ENCODE data around the gene FBLIM1.
A peak's percentile ranks its signal among the peaks of the same experiment; 100 is the strongest.

FBLIM1 gene

GRCh38 chr1:15758343-15758931 is at the start of gene FBLIM1:
Gene FBLIM1 (plus strand): TSS chr1:15758795. CDS start chr1:15764984, 6,189 bp downstream.
- TF ChIP-seq CTCF (IDR thresholded peaks at IDR 0.05; ENCODE audit: low read depth, low read length): no peak
- peak within 1 kb of the TSS; percentile 81 for H3K4me3 ChIP-seq (ENCODE audit: low read depth, low read length)

DNA sequence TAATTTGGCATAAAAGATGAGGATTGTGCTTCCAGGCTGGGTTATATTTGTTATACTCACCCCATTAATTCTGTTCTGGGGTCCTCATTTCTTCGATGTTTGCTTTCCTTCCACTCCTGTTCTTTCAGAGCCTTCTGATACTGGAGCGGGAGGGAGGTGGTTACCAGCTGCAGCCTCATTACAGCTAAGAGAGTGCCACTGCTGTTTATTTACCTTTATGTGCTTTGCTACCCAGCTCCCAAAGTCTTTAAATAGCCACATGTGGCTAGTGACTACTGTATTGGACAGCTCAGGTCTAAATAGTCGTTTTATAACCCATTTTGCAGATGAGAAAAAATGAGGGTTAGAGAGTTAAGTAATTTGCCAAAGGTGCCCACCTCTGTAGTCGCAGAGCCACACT is 49.4 kb upstream of the FBLIM1 start:
- no peak for TF ChIP-seq CTCF (IDR thresholded peaks at IDR 0.05; ENCODE audit: low read depth, low read length)

GRCh38 chr1:15712168-15712567 is 46.4 kb upstream of the FBLIM1 start:
- no peak for TF ChIP-seq CTCF (IDR thresholded peaks at IDR 0.05; ENCODE audit: low read depth, low read length)
- H3K4me3 ChIP-seq (ENCODE audit: low read depth, low read length): no peak overlapping the region

More for the DNA sequence above, 49.4 kb upstream of the FBLIM1 start:
- no peak overlapping the region for H3K4me3 ChIP-seq (ENCODE audit: low read depth, low read length)

GRCh38 chr1:15714406-15715136 is 44.0 kb upstream of the FBLIM1 start:
- H3K4me3 ChIP-seq (ENCODE audit: low read depth, low read length): no peak overlapping the region
- TF ChIP-seq CTCF (IDR thresholded peaks at IDR 0.05; ENCODE audit: low read depth, low read length): no peak

DNA sequence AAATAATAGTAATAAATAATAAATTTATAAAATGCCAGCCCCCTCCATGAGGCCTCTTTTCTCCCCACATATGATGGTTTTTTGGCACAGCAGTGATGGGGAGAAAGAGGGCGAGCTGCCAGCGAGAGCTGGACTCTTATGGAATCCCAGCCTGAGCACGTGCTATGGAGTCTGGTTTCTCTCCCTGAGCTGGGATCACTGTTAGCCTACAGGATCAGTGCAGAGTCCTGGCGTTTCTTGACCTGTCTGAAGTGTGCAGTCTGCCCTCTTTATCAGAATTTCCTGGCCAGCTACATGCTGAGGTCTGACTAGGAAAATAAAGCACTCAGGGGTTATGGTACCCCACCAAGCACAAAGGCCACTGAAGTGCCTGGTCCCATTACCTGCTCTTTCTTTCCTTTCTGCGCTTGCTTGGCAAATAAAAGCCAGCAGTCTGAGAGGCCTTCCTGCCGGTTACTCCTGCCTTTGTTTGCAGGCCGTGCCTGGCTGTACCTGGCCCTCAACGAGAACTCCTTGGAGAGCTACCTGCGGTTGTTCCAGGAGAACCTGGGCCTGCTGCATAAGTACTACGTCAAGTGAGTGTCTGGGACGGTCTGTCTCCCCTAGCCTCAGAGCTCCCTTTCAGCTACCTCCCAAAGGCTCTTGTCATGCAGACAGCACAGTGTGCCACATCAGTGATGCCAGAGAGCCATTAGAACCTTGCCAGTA is 41.0 kb upstream of the FBLIM1 start:
- no peak for TF ChIP-seq CTCF (IDR thresholded peaks at IDR 0.05; ENCODE audit: low read depth, low read length)
- no peak overlapping the region for H3K4me3 ChIP-seq (ENCODE audit: low read depth, low read length)

DNA sequence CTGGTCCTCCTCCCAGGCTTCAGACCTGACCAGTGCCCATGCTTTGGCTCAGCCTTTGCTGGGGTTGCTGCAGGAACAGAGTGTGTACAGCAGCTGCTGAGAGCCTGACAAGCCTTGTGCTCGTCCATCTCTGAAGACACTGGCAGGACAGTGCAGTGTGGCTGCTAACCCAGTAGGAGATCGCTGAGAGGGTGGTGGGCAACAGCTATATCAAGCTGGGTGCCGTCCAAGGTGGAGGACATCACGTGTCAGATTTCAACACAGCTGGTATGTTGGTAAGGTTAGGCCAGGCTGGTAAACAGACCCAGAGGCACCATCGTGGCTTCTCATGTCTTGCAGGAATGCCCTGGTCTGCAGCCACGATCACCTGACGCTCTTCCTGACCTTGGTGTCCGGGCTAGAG is 40.4 kb upstream of the FBLIM1 start:
- no peak overlapping the region for H3K4me3 ChIP-seq (ENCODE audit: low read depth, low read length)
- no peak for TF ChIP-seq CTCF (IDR thresholded peaks at IDR 0.05; ENCODE audit: low read depth, low read length)

Data from WI38 (cell line).